Thymus (tissue), 11 donors: Measurements from ENCODE around the gene BACE1. TPM values are rescaled to one million over a fixed set of nuclear protein-coding genes. Genes with fewer than 3 reads are reported as not detected.
A peak's percentile ranks its signal among the peaks of the same experiment; 100 is the strongest.
"Not testable (repeated sequence)": the region's sequence is repeated elsewhere in the genome, so short reads cannot be mapped to it uniquely, and the experiment has no call there.

Experiments used
- DNase-seq, 9 donors: peaks; one replicate each; pipeline ENCODE4 v3.0.0-alpha.2; 2013; ENCODE audit warnings: low spot score in 9 of 9, low read depth in 6 of 9, missing footprints in 1 of 9
- H3K27ac ChIP-seq, 2 donors: one replicate each; pipeline ENCODE4 v1.5.1; 2013; ENCODE audit warnings: control low read depth in 1 of 2, low read depth in 1 of 2, low read length in 1 of 2, mild to moderate bottlenecking in 1 of 2, moderate library complexity in 1 of 2
- H3K27me3 ChIP-seq, 2 donors: one replicate each; pipeline ENCODE4 v1.5.1; 2013; ENCODE audit warnings: low read length in 1 of 2; ENCODE audit not compliant: control insufficient read depth in 2 of 2, insufficient read depth in 1 of 2
- H3K36me3 ChIP-seq, 2 donors: one replicate each; pipeline ENCODE4 v1.5.1; 2013; ENCODE audit warnings: low read length in 1 of 2, mild to moderate bottlenecking in 1 of 2, moderate library complexity in 1 of 2; ENCODE audit not compliant: control insufficient read depth in 2 of 2, insufficient read depth in 2 of 2
- H3K4me1 ChIP-seq, 2 donors: one replicate each; pipeline ENCODE4 v1.5.1; 2013; ENCODE audit warnings: low read length in 2 of 2; ENCODE audit not compliant: control insufficient read depth in 2 of 2, insufficient read depth in 2 of 2
- H3K4me3 ChIP-seq, 2 donors: one replicate each; pipeline ENCODE4 v1.5.1; 2013; ENCODE audit warnings: low read length in 2 of 2, control low read depth in 1 of 2, mild to moderate bottlenecking in 1 of 2
- H3K9me3 ChIP-seq, 2 donors: one replicate each; pipeline ENCODE4 v1.5.1; 2013; ENCODE audit warnings: low read length in 1 of 2, mild to moderate bottlenecking in 1 of 2; ENCODE audit not compliant: control insufficient read depth in 2 of 2, insufficient read depth in 1 of 2
- WGBS: extraction: QIAGEN DNeasy Blood & Tissue Kit; methylation state at CpG from one replicate; pipeline ENCODE4 v1.1.7; 2013; 5-methylcytosine and 5-hydroxymethylcytosine counted together
- polyA plus RNA-seq: library from polyadenylated mRNA; stranded (reverse); fragments of 200-250 nt; gene quantifications from one replicate; pipeline ENCODE4 v1.2.3, GENCODE V29; 2013
- total RNA-seq: library from RNA; stranded (reverse); fragments of 120-200 nt; gene quantifications from one replicate; pipeline ENCODE4 v1.2.4, GENCODE V29; 2013
- donor health status: healthy.

The BACE1 gene
- total and polyA plus RNA-seq, 2 donors, result 1.7 to 4.9 TPM

DNA sequence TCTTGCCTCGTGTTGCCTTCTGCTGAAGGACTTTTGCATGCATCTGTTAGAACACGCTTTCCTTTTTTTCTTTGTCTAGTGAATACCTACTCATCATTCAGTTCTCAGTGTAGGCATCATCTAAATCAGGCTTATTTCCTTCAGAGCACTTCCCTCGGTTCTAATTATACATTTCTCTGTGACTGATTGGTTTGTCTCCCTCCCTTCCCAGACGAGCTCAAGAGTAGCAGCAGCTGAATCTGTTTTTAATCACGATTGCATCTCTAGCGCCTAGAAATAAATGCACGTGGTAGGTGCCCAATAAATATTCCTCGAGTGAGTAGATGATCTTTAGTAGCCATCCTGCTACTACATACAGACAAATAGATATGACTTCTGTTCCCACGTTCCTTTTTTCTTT, 17.9 kb upstream of the BACE1 start:
- no peaks in the 10 kb centered on the region for H3K27me3 ChIP-seq
- H3K36me3 ChIP-seq, result peaks cover 3 to 5% of the 10 kb centered on the region in 2 donors
- H3K9me3 ChIP-seq, result no peaks in the 10 kb centered on the region
- no peak overlapping the region for H3K4me3 ChIP-seq
- H3K4me1 ChIP-seq, result peaks cover 8 to 11% of the 10 kb centered on the region in 2 donors
- DNase-seq, result no peak
- 96% methylated on average over 9 of the region's 9 CpGs for WGBS
- H3K27ac ChIP-seq, result no peak overlapping the region

DNA sequence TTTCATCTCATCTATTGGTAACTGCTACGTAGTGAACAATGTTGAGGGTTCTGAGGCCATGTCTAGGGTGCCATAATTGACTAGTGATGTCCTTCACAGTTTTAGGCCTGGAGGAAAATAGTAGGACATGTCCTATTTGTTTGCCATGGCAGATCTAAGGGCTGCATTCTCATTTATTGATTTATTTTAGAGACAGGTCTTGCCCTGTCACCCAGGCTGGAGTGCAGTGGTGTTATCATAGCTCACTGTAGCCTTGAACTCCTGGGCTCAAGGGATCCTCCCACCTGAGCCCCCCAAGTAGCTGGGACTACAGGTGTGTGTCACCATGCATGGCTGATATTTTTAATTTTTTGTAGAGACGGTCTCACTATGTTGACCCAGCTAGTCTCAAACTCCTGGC, 16.8 kb upstream of the BACE1 start:
- Histone ChIP-seq H3K4me3 (no peak overlapping the region), H3K36me3 (peaks cover 3% of the 10 kb centered on the region in 2 donors), H3K9me3 (no peaks in the 10 kb centered on the region), H3K27me3 (no peaks in the 10 kb centered on the region), H3K4me1 (peaks cover 11 to 12% of the 10 kb centered on the region in 2 donors), H3K27ac (no peak overlapping the region)
- no peak for DNase-seq
- WGBS, result 77% methylated on average over 2 of the region's 2 CpGs

DNA sequence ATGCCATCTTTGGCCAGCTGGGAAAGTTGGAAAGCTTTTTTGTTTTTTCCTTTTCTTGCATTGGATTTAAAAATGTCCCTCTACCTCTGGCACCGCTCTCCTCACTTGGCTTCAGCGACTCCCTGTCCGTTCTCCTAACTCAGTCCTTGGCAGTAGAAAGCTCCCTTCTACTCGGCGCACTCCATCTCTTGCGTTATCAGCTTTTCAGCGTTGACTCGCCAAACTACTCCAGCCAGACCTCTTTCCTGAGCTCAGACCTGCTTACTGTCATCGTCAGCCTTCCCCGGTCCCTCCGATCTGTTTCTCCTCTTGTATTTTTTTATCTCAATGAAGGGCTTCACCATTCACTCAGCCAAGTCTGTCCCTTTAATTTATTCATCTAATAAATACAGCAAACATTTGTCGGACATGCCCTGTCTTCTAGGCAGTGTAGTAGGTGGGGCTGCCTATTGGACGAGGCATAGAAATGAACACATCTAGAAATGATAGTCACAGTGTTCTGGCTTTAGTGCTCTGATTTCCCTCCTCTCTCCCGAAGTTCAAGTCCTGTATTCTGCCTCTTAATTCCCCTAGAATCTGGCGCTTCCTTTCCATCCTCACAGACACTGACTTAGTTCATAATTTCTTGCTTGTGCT, 12.4 kb upstream of the BACE1 start:
- 19% methylated on average over 15 of the region's 15 CpGs for WGBS
- DNase-seq, result peak in 2 of 9 donors; percentile 15 to 24

DNA sequence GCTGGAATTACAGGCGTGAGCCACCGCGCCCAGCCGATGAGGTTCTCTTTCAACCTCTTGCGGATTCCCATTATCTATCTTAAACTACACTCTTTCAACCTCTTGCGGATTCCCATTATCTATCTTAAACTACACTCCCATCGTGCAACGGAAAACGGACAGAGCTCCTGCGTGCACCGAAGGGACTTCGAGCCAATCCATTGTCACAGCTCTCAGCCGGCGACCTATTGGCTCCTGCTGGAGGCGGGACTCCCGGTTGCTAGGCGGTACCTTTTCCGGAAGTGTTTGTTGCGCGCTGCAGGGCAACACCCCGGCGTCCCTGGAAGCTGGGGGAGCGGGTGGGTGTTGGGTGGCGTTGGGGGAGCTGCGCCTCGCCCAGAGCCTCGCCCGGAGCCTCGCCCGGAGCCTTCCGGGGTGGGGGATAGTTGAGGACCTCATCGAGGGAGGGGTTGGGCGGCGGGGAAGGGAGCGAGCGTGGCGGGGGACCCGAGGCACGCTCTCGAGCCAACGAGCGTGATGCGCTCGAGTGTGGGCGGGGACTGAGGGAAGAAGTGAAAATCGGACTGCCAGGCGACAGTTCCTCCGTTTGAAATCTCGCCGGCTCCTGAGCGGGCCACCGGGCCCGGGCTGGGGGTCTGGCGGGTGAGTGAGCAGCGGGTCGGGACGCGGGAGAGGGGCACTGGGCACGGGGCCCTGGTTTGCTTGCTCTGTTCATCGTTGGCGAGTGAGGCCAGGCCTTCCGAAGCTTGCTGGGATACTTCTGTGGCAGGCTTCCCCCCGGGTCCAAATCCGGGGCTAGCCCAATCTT, 11.7 kb upstream of the BACE1 start, which contains the start of gene CEP164:
Gene CEP164, plus strand, starts transcription at position 288 of the 808 bp plus-strand sequence. CDS start 10,733 bp downstream, outside the sequence.
- Histone ChIP-seq H3K4me1 (peaks cover 7 to 12% of the 10 kb centered on the region in 2 donors), H3K4me3 (peak within 1 kb of the TSS; percentile 74 to 87), H3K36me3 (no peaks in the 10 kb centered on the region), H3K9me3 (no peaks in the 10 kb centered on the region), H3K27ac (peak within 1 kb of the TSS; percentile 82 to 94), H3K27me3 (no peaks in the 10 kb centered on the region)
- under 1% methylated on average over 64 of the region's 64 CpGs for WGBS
- peak; percentile 88 to 97 (median 91) for DNase-seq

More for the DNA sequence above, 12.4 kb upstream of the BACE1 start:
- Histone ChIP-seq H3K27me3 (no peaks in the 10 kb centered on the region), H3K27ac (peak overlapping the region; percentile 82 to 94), H3K4me3 (peak overlapping the region; percentile 74 to 87), H3K4me1 (peaks cover 7 to 12% of the 10 kb centered on the region in 2 donors), H3K9me3 (no peaks in the 10 kb centered on the region), H3K36me3 (no peaks in the 10 kb centered on the region)

DNA sequence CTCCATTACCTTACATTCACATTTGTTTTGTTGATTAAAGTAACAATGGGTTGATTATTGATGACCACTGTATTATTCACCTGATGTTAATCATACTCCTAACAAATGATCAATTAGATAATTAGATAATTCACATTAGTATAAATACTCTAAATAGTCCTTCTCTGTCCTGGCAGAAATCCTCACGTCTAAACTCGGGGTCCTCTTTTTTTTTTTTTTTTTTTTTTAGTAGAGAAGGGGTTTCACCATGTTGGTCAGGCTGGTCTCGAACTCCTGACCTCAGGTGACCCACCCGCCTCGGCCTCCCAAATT, 11.2 kb upstream of the BACE1 start:
- H3K27ac ChIP-seq, H3K36me3 ChIP-seq, H3K9me3 ChIP-seq, H3K27me3 ChIP-seq, DNase-seq: not testable (repeated sequence)
- Histone ChIP-seq H3K4me1 (peaks cover 7 to 12% of the 10 kb centered on the region in 2 donors), H3K4me3 (peak overlapping the region; percentile 74 to 87)
- WGBS, result 20% methylated on average over 5 of the region's 5 CpGs

DNA sequence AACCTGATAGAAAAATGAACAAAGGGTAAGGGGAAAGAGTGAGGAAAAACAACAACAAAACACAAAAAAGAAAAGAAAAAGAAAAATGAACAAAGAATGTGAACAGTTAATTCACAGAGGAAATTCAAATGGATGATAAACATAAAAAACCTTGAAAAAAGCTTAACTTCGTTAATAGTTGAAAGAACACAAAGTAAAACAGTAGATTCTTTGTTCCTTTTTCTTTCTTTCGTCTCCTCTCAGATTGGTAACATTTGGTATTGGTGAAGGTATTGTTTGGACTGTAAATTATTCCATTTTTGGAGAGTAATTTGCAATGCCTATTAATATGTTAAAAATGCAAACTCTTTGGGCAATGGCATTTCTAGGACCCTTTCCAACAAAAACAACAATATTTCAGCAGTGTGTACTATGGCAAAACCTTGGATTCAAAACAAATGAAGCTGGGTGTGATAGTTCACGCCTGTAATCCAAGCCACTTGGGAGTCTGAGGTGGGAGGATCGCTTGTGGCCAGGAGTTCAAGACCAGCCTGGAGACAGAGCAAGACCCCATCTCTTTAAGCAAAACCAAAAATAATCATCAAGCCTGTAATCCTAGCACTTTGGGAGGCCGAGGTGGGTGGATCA, 3.3 kb upstream of the BACE1 start:
- Histone ChIP-seq H3K4me1 (peaks cover 6 to 9% of the 10 kb centered on the region in 2 donors), H3K4me3 (no peak overlapping the region), H3K36me3 (no peaks in the 10 kb centered on the region), H3K27ac (no peak overlapping the region), H3K9me3 (no peaks in the 10 kb centered on the region), H3K27me3 (peaks cover 4 to 39% of the 10 kb centered on the region in 2 donors)
- DNase-seq, result no peak
- WGBS, result 88% methylated on average over 5 of the region's 5 CpGs

DNA sequence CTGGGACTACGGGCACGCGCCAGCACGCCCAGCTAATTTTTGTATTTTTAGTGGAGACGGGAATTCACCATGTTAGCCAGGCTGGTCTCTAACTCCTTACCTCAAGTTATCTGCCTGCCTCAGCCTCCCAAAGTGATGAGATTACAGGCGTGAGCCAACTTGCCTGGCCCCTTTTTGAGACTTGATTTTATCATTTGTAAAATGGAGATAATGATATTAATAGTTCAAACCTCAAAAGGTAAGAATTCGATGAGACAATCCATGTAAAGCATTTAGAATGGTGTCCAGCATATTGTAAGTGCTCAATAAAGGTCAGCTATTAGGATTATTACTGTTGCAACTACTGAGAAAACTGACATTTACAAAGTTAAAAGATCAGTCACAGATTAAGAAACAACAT, 2.7 kb upstream of the BACE1 start:
- peaks cover 6 to 9% of the 10 kb centered on the region in 2 donors for H3K4me1 ChIP-seq
- WGBS, result 84% methylated on average over 7 of the region's 7 CpGs
- no peak for DNase-seq

DNA sequence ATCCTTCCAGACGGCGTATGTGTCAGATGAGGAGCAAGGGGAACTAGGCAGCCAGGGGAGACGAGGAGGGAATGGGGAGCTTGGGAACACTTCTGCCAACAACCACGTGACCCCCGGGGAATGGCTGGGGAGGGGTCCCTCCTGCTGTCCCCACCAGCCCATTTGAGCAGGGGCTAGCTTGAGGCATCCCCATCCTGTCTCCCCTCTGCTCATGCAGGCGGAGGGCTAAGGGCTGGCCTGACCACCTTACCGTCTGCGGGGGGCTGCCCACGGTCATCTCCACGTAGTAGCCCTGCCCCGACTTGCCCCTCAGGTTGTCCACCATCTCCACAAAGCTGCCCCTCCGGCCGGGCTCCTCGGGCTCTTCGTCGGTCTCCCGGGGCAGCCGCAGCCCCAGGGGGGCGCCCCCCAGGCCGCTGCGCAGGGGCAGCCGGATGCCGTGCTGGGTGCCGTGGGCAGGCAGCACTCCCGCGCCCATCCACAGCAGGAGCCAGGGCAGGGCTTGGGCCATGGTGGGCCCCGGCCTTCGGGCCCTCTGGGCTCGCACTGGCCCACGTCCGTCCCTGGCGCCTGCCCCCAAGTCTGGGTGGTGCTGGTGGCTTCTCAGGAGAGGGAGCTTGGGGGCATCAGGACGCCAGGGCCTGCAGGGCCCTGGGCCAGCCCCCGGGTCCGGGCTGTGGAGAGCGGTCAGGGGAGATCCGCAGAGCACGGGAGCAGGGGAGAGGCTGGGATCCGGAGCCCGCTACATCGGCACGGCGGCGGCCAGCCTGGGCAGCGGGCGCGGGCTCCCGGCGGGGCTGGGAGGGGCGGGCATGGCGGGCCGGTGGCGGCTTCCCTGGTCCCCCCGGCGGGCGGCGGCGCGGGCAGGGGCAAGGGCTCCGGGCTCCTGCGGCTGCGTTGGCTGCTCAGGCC, 515 bp downstream of the BACE1 start:
- no peaks in the 10 kb centered on the region for H3K9me3 ChIP-seq
- peaks cover 6 to 9% of the 10 kb centered on the region in 2 donors for H3K4me1 ChIP-seq
- 2% methylated on average over 62 of the region's 62 CpGs for WGBS
- no peaks in the 10 kb centered on the region for H3K36me3 ChIP-seq
- H3K27ac ChIP-seq, result peak overlapping the region in 1 of 2 donors; percentile 27
- peaks cover 4 to 44% of the 10 kb centered on the region in 2 donors for H3K27me3 ChIP-seq
- peak overlapping the region; percentile 39 to 58 for H3K4me3 ChIP-seq
- no peak for DNase-seq

More for the DNA sequence above, 2.7 kb upstream of the BACE1 start:
- Histone ChIP-seq H3K27me3 (peaks cover 4 to 44% of the 10 kb centered on the region in 2 donors), H3K4me3 (no peak overlapping the region), H3K36me3 (no peaks in the 10 kb centered on the region), H3K9me3 (no peaks in the 10 kb centered on the region), H3K27ac (no peak overlapping the region)
